Caco-2 (cell line): ENCODE data around the gene IRF4. TPM values are rescaled to one million over a fixed set of nuclear protein-coding genes. Genes with fewer than 3 reads are reported as not detected.
"Not testable (repeated sequence)": the region's sequence is repeated elsewhere in the genome, so short reads cannot be mapped to it uniquely, and the experiment has no call there.

Experiments used
- BruUV-seq: library from RNA; stranded (reverse); fragments of 400-500 nt; replicated peaks from 2 replicates; lab custom pipeline; 2021; lab: Mats Ljungman, UMichigan
- CTCF ChIA-PET: fragments of 300-600 bp; sonication (Branson Sonifier 250); formaldehyde crosslinking; loops from one replicate; lab custom pipeline; 2022; ENCODE audit warnings: antibody characterized with exemption; lab: Charles Lee
- POLR2A ChIA-PET: fragments of 300-600 bp; sonication (Branson Sonifier 250); formaldehyde crosslinking; loops from one replicate; lab custom pipeline; 2022; ENCODE audit warnings: antibody characterized with exemption; lab: Charles Lee
- DNase-seq, 2 experiments: peaks; one replicate each; pipeline versions ENCODE4 v3.0.0 to v3.0.0-alpha.2; 2020 to 2022
- H3K27me3 ChIP-seq: replicated peaks from 2 replicates; pipeline ENCODE4 v1.6.0; 2011; ENCODE audit warnings: low read length; ENCODE audit not compliant: control insufficient read depth, insufficient read depth
- H3K36me3 ChIP-seq: 2 replicates; pipeline ENCODE4 v1.5.1; 2011; ENCODE audit warnings: low read length; ENCODE audit not compliant: control insufficient read depth, insufficient read depth
- H3K4me1 ChIP-seq: fragments of 250-450 bp; sonication (Bioruptor Pico); 2 replicates; pipeline ENCODE4 v1.5.1; 2020; ENCODE audit warnings: mild to moderate bottlenecking
- H3K4me3 ChIP-seq: 2 replicates; pipeline ENCODE4 v1.5.1; 2011; ENCODE audit warnings: low read depth, mild to moderate bottlenecking, control low read depth, low read length
- H3K9me3 ChIP-seq: fragments of 250-450 bp; sonication (Bioruptor Pico); 2 replicates; pipeline ENCODE4 v1.5.1; 2020; ENCODE audit warnings: mild to moderate bottlenecking, moderate library complexity
- H3K27ac Mint-ChIP-seq: one replicate; pipeline ENCODE4 v1.8.0; 2022; ENCODE audit warnings: mixed read lengths; ENCODE audit not compliant: unreplicated experiment
- H3K27me3 Mint-ChIP-seq: one replicate; pipeline ENCODE4 v1.8.0; 2022; ENCODE audit warnings: mixed read lengths; ENCODE audit not compliant: insufficient read depth, unreplicated experiment
- H3K36me3 Mint-ChIP-seq: one replicate; pipeline ENCODE4 v1.8.0; 2022; ENCODE audit warnings: mild to moderate bottlenecking, mixed read lengths; ENCODE audit not compliant: insufficient read depth, unreplicated experiment
- H3K4me1 Mint-ChIP-seq: one replicate; pipeline ENCODE4 v1.8.0; 2022; ENCODE audit warnings: low read depth, mixed read lengths; ENCODE audit not compliant: unreplicated experiment
- H3K4me3 Mint-ChIP-seq: one replicate; pipeline ENCODE4 v1.8.0; 2022; ENCODE audit warnings: mild to moderate bottlenecking, moderate library complexity, mixed read lengths; ENCODE audit not compliant: unreplicated experiment
- H3K9me3 Mint-ChIP-seq: one replicate; pipeline ENCODE4 v1.8.0; 2022; ENCODE audit warnings: mixed read lengths; ENCODE audit not compliant: unreplicated experiment
- intact Hi-C: fragments of 100-400 bp; cut with micrococcal nuclease; formaldehyde crosslinking; loops from one replicate; pipeline ENCODE4 v1.10.0; 2022; ENCODE audit not compliant: unreplicated experiment
- total RNA-seq: library from RNA; stranded (reverse); gene quantifications from 2 replicates; pipeline ENCODE4 v1.2.3, GENCODE V29; 2022
- TF ChIP-seq, protein P1 (sequence below), 2 experiments: fragments of 200-600 bp in 1 of 2; IDR thresholded peaks; 1 replicate in 1 of 2; 2 replicates in 1 of 2; pipeline versions ENCODE4 v1.5.1 to v1.8.0; 2011 to 2022; ENCODE audit warnings: antibody characterized with exemption in 1 of 2, control low read depth in 1 of 2, inconsistent platforms in 1 of 2, low read depth in 1 of 2, low read length in 1 of 2, mild to moderate bottlenecking in 1 of 2, moderate library complexity in 1 of 2; ENCODE audit not compliant: insufficient read depth in 1 of 2, severe bottlenecking in 1 of 2, unreplicated experiment in 1 of 2

IRF4 gene
- total RNA-seq, 1 experiment from 2014 or later, result not detected

DNA sequence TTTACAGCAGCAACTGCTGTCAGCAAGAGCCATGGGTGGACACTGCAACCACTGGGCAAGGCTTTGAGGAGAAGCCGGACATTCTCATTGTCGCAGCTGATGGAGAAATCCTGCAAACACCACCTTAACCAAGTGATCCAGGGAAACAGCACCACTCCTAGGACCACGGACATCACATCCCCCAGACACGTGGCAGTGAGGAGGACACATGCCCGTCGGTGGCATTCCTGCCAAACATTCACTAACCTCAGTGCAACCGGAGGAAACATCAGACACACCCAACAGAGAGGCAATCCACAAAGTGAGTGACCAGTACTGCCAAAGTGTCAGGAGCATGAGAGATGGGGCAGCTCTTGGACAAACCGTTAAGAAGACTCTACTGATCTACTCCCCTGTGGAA, 16.6 kb upstream of the IRF4 start:
- CTCF ChIA-PET, result no interaction called here
- TF ChIP-seq, protein P1, sequence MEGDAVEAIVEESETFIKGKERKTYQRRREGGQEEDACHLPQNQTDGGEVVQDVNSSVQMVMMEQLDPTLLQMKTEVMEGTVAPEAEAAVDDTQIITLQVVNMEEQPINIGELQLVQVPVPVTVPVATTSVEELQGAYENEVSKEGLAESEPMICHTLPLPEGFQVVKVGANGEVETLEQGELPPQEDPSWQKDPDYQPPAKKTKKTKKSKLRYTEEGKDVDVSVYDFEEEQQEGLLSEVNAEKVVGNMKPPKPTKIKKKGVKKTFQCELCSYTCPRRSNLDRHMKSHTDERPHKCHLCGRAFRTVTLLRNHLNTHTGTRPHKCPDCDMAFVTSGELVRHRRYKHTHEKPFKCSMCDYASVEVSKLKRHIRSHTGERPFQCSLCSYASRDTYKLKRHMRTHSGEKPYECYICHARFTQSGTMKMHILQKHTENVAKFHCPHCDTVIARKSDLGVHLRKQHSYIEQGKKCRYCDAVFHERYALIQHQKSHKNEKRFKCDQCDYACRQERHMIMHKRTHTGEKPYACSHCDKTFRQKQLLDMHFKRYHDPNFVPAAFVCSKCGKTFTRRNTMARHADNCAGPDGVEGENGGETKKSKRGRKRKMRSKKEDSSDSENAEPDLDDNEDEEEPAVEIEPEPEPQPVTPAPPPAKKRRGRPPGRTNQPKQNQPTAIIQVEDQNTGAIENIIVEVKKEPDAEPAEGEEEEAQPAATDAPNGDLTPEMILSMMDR (IDR thresholded peaks at IDR 0.05; ENCODE audit: insufficient read depth in 1 of 2, low read depth in 1 of 2, low read length in 1 of 2, severe bottlenecking in 1 of 2, unreplicated experiment in 1 of 2), result no peak
- H3K4me3 Mint-ChIP-seq, result no peak overlapping the region
- no peaks in the 10 kb centered on the region for H3K9me3 ChIP-seq
- no peak overlapping the region for H3K4me3 ChIP-seq
- no TSS peak for BruUV-seq
- no peaks in the 10 kb centered on the region for H3K4me1 ChIP-seq
- H3K9me3 Mint-ChIP-seq, result no peaks in the 10 kb centered on the region
- H3K36me3 ChIP-seq, result no peaks in the 10 kb centered on the region
- peaks cover 36% of the 10 kb centered on the region for H3K27me3 Mint-ChIP-seq
- H3K4me1 Mint-ChIP-seq, result no peaks in the 10 kb centered on the region
- H3K27me3 ChIP-seq, result no peaks in the 10 kb centered on the region
- no peak overlapping the region for H3K27ac Mint-ChIP-seq
- POLR2A ChIA-PET, result no interaction called here
- H3K36me3 Mint-ChIP-seq, result no peaks in the 10 kb centered on the region
- intact Hi-C loops, result no loop called here
- no peak for DNase-seq

DNA sequence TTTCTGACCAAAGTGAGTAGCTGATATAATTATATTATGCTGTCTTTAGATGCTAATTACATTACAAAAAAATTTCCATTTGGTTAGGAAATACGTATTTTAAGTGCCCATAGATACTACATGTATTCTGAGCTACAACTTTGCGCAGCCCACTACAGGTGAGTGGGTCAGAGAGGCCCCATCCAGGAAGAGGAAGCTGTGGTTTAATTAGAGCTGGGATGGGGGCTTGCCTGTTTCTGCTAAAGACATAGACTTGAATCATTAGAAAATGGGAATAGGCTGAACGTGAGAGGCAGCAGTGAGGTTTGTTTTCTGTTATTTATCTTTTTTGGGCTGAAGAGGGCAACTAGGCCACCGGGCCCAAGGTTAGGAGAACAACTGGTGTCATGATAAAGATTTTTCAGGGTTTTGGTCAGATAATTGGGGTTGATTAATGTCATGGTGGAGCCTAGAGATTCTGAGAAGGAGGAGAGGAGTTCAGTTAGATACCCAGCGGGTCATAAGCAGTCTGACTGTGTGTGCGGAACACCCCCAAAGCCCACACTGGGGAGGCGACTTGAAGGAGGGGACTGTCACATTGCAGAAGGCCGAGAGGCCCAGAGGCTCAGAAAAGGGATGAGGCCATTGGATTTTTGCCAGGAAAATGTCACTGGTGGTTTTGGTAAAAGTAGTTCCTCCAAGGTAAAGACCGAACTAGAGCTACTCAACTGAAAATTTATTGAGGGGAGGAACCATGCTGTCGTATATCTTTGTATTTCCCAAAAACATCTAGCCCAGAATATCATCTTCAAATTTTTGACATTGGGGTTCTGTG, 14.5 kb upstream of the IRF4 start:
- Mint-ChIP-seq H3K27me3 (peaks cover 34% of the 10 kb centered on the region), H3K4me3 (no peak overlapping the region), H3K4me1 (no peaks in the 10 kb centered on the region), H3K36me3 (no peaks in the 10 kb centered on the region), H3K27ac (no peak overlapping the region), H3K9me3 (no peaks in the 10 kb centered on the region)
- intact Hi-C loops, result no loop called here
- no peaks in the 10 kb centered on the region for H3K27me3 ChIP-seq
- no peaks in the 10 kb centered on the region for H3K9me3 ChIP-seq
- no peaks in the 10 kb centered on the region for H3K36me3 ChIP-seq
- ChIA-PET POLR2A (no interaction called here), CTCF (no interaction called here)
- TF ChIP-seq, protein P1 (IDR thresholded peaks at IDR 0.05; ENCODE audit: insufficient read depth in 1 of 2, low read depth in 1 of 2, low read length in 1 of 2, severe bottlenecking in 1 of 2, unreplicated experiment in 1 of 2), result no peak
- no peak overlapping the region for H3K4me3 ChIP-seq
- H3K4me1 ChIP-seq, result no peaks in the 10 kb centered on the region
- BruUV-seq, result no TSS peak
- no peak for DNase-seq

- H3K4me3 Mint-ChIP-seq, H3K4me3 ChIP-seq, H3K36me3 Mint-ChIP-seq, CTCF ChIA-PET, H3K9me3 ChIP-seq, BruUV-seq, H3K4me1 Mint-ChIP-seq, H3K27me3 ChIP-seq, H3K9me3 Mint-ChIP-seq, H3K36me3 ChIP-seq, POLR2A ChIA-PET, intact Hi-C loops, H3K27ac Mint-ChIP-seq, DNase-seq, H3K4me1 ChIP-seq: not testable (repeated sequence)
- H3K27me3 Mint-ChIP-seq, result peaks cover 33% of the 10 kb centered on the region
Measured at GRCh38 chr6:377641-378020, 13.9 kb upstream of the IRF4 start.
